ENCODE data around the gene IMP4.
"Not testable (repeated sequence)": the region's sequence is repeated elsewhere in the genome, so short reads cannot be mapped to it uniquely, and the experiment has no call there.

Gene IMP4

GRCh38 chr2:130327703-130328527 lies 14.8 kb upstream of the IMP4 start:
- in situ Hi-C loops (cut with HindIII; ENCODE audit: low sequenced_read_pairs) = no loop called here
- H3K4me3 ChIP-seq (ENCODE audit: low read depth, low read length) = no peak overlapping the region
- DNase-seq (ENCODE audit: low read depth, low spot score) = peak; percentile 85
- no peak for TF ChIP-seq CTCF (IDR thresholded peaks at IDR 0.05; ENCODE audit: low read depth, low read length)

GRCh38 chr2:130328710-130329109 lies 14.0 kb upstream of the IMP4 start:
- H3K4me3 ChIP-seq (ENCODE audit: low read depth, low read length) = no peak overlapping the region
- in situ Hi-C loops (cut with HindIII; ENCODE audit: low sequenced_read_pairs) = no loop called here
- no peak for TF ChIP-seq CTCF (IDR thresholded peaks at IDR 0.05; ENCODE audit: low read depth, low read length)
- DNase-seq (ENCODE audit: low read depth, low spot score) = peak; percentile 22

- DNase-seq (ENCODE audit: low read depth, low spot score) = peak; percentile 80
- in situ Hi-C loops (cut with HindIII; ENCODE audit: low sequenced_read_pairs) = no loop called here
These were observed 10.2 kb upstream of the IMP4 start for GRCh38 chr2:130332271-130333073.

DNA sequence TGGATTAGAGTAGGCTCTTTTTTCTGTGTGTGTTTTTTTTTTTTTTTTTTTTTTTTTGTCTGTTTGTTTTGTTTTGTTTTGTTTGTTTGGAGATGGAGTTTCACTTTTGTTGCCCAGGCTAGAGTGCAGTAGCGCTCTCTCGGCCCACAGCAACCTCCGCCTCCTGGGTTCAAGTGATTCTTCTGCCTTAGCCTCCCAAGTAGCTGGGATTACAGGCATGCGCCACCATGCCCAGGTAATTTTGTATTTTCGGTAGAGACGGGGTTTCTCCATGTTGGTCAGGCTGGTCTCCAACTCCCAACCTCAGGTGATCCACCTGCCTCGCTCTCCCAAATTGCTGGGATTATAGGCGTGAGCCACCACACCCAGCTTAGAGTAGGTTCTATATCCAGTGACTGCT lies 9.4 kb upstream of the IMP4 start:
- DNase-seq (ENCODE audit: low read depth, low spot score); H3K4me3 ChIP-seq (ENCODE audit: low read depth, low read length); in situ Hi-C loops (cut with HindIII; ENCODE audit: low sequenced_read_pairs): not testable (repeated sequence)

More at GRCh38 chr2:130332271-130333073, 10.2 kb upstream of the IMP4 start:
- TF ChIP-seq CTCF (IDR thresholded peaks at IDR 0.05; ENCODE audit: low read depth, low read length) = peak; percentile 95
- H3K4me3 ChIP-seq (ENCODE audit: low read depth, low read length) = no peak overlapping the region

- DNase-seq (ENCODE audit: low read depth, low spot score) = no peak
- H3K4me3 ChIP-seq (ENCODE audit: low read depth, low read length) = no peak overlapping the region
- in situ Hi-C loops (cut with HindIII; ENCODE audit: low sequenced_read_pairs) = no loop called here
- TF ChIP-seq CTCF (IDR thresholded peaks at IDR 0.05; ENCODE audit: low read depth, low read length) = no peak
These were observed 8.7 kb upstream of the IMP4 start for GRCh38 chr2:130334026-130334425.

DNA sequence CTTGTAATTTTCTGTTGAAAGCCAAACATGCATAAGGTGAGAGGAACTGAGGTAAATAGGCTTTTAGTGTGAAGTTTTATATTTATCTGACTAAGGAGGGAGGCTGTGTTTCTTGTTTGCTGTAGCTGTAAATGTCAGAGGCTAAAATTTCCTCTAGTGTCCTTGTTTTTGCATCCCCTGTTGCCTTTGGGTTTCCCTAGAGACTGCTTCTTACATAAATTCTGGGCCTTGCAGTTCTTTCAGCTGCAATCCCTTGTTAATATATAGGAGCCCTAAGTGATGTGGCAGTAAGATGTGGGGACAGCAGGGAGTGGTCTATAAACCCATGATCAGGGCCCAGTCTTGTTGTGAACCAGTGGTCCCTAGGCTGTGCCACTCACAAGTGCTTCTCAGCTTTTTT lies 7.5 kb upstream of the IMP4 start:
- no peak overlapping the region for H3K4me3 ChIP-seq (ENCODE audit: low read depth, low read length)
- no peak for DNase-seq (ENCODE audit: low read depth, low spot score)
- in situ Hi-C loops (cut with HindIII; ENCODE audit: low sequenced_read_pairs) = no loop called here
- TF ChIP-seq CTCF (IDR thresholded peaks at IDR 0.05; ENCODE audit: low read depth, low read length) = no peak
